ENCODE results near the gene TIMM29.
A peak's percentile ranks its signal among the peaks of the same experiment; 100 is the strongest.

The TIMM29 gene

GRCh38 chr19:10960314-10961072, 31.9 kb downstream of the TIMM29 start, which contains the start of gene SMARCA4:
SMARCA4 (plus strand) TSS chr19:10961030; CDS start chr19:10984152, 23,122 bp downstream.
- in situ Hi-C loops (cut with HindIII; ENCODE audit: low sequenced_read_pairs) = loop anchor here (5.0 to 10.0 kb wide), 2 partner anchors 64 to 102 kb away; no protein-coding TSS in a partner anchor
- peak; percentile 92 for DNase-seq (ENCODE audit: low read depth)
- no peak for TF ChIP-seq CTCF (IDR thresholded peaks at IDR 0.05; ENCODE audit: low read depth, low read length, missing control alignments)
- peak within 1 kb of the TSS; percentile 87 for H3K4me3 ChIP-seq (ENCODE audit: low read depth, low read length)

GRCh38 chr19:10961073-10961860, 32.7 kb downstream of the TIMM29 start:
- TF ChIP-seq CTCF (IDR thresholded peaks at IDR 0.05; ENCODE audit: low read depth, low read length, missing control alignments) = no peak
- in situ Hi-C loops (cut with HindIII; ENCODE audit: low sequenced_read_pairs) = loop anchor here (5.0 to 10.0 kb wide), 2 partner anchors 64 to 101 kb away; no protein-coding TSS in a partner anchor
- peak overlapping the region; percentile 87 for H3K4me3 ChIP-seq (ENCODE audit: low read depth, low read length)
- no peak for DNase-seq (ENCODE audit: low read depth)

GRCh38 chr19:10962863-10963262, 34.3 kb downstream of the TIMM29 start:
- DNase-seq (ENCODE audit: low read depth) = no peak
- no peak for TF ChIP-seq CTCF (IDR thresholded peaks at IDR 0.05; ENCODE audit: low read depth, low read length, missing control alignments)
- in situ Hi-C loops (cut with HindIII; ENCODE audit: low sequenced_read_pairs) = loop anchor here (5.0 to 10.0 kb wide), 2 partner anchors 62 to 99 kb away; no protein-coding TSS in a partner anchor
- H3K4me3 ChIP-seq (ENCODE audit: low read depth, low read length) = peak overlapping the region; percentile 87

GRCh38 chr19:10963865-10964264, 35.3 kb downstream of the TIMM29 start:
- TF ChIP-seq CTCF (IDR thresholded peaks at IDR 0.05; ENCODE audit: low read depth, low read length, missing control alignments) = no peak

GRCh38 chr19:10964903-10965302, 36.3 kb downstream of the TIMM29 start:
- TF ChIP-seq CTCF (IDR thresholded peaks at IDR 0.05; ENCODE audit: low read depth, low read length, missing control alignments) = no peak
- H3K4me3 ChIP-seq (ENCODE audit: low read depth, low read length) = no peak overlapping the region
- in situ Hi-C loops (cut with HindIII; ENCODE audit: low sequenced_read_pairs) = loop anchor here (5.0 to 10.0 kb wide), 2 partner anchors 60 to 97 kb away; no protein-coding TSS in a partner anchor
- DNase-seq (ENCODE audit: low read depth) = no peak

More at GRCh38 chr19:10963865-10964264, 35.3 kb downstream of the TIMM29 start:
- H3K4me3 ChIP-seq (ENCODE audit: low read depth, low read length) = no peak overlapping the region
- no peak for DNase-seq (ENCODE audit: low read depth)
- in situ Hi-C loops (cut with HindIII; ENCODE audit: low sequenced_read_pairs) = loop anchor here (5.0 to 10.0 kb wide), 2 partner anchors 61 to 98 kb away; no protein-coding TSS in a partner anchor

- DNase-seq (ENCODE audit: low read depth) = no peak
- H3K4me3 ChIP-seq (ENCODE audit: low read depth, low read length) = no peak overlapping the region
- in situ Hi-C loops (cut with HindIII; ENCODE audit: low sequenced_read_pairs) = loop anchor here (10.0 kb wide), 1 partner anchor 59 kb away; no protein-coding TSS in a partner anchor
- no peak for TF ChIP-seq CTCF (IDR thresholded peaks at IDR 0.05; ENCODE audit: low read depth, low read length, missing control alignments)
These were observed 36.8 kb downstream of the TIMM29 start for GRCh38 chr19:10965398-10965797.

Data from astrocyte of the cerebellum (primary cell).